HuH-7.5 (cell line): ENCODE results near the gene MOBP.

Source experiments
- DNase-seq: peaks from one replicate; pipeline ENCODE4 v3.0.0; 2011; ENCODE audit warnings: low spot score

The MOBP gene

GRCh38 chr3:39542588-39542988 lies 75.1 kb downstream of the MOBP start:
- no peak for DNase-seq

- no peak for DNase-seq
These were observed 80.8 kb downstream of the MOBP start for GRCh38 chr3:39548282-39548681.

GRCh38 chr3:39550354-39551051 lies 83.0 kb downstream of the MOBP start:
- DNase-seq: no peak
